Central memory CD8-positive, alpha-beta T cell (primary cell): Measurements from ENCODE around the gene APBB3.

Experiments
- ATAC-seq: fragments of 150-1000 bp; cut with Tn5 transposase; replicated peaks from 2 replicates; pipeline ENCODE4 v1.10.0; 2022; ENCODE audit warnings: mild to moderate bottlenecking, moderate FRiP score, moderate number of reproducible peaks; ENCODE audit not compliant: poor library complexity, severe bottlenecking; ENCODE audit errors: extremely low read depth
- DNase-seq, 2 donors: peaks; one replicate each; pipeline ENCODE4 v3.0.0; 2021; ENCODE audit warnings: low spot score in 2 of 2
- H3K27ac Mint-ChIP-seq: one replicate; pipeline ENCODE4 v1.8.0; 2022; ENCODE audit warnings: low read depth, mild to moderate bottlenecking, moderate library complexity, mixed read lengths
- H3K27me3 Mint-ChIP-seq: one replicate; pipeline ENCODE4 v1.8.0; 2022; ENCODE audit warnings: mixed read lengths
- H3K36me3 Mint-ChIP-seq: one replicate; pipeline ENCODE4 v1.8.0; 2022; ENCODE audit warnings: mild to moderate bottlenecking, moderate library complexity, mixed read lengths; ENCODE audit not compliant: insufficient read depth
- H3K4me1 Mint-ChIP-seq: one replicate; pipeline ENCODE4 v1.8.0; 2022; ENCODE audit warnings: mixed read lengths
- H3K4me3 Mint-ChIP-seq: one replicate; pipeline ENCODE4 v1.8.0; 2022; ENCODE audit warnings: mild to moderate bottlenecking, moderate library complexity, mixed read lengths
- H3K9me3 Mint-ChIP-seq: one replicate; pipeline ENCODE4 v1.8.0; 2022; ENCODE audit warnings: mixed read lengths

The APBB3 gene

DNA sequence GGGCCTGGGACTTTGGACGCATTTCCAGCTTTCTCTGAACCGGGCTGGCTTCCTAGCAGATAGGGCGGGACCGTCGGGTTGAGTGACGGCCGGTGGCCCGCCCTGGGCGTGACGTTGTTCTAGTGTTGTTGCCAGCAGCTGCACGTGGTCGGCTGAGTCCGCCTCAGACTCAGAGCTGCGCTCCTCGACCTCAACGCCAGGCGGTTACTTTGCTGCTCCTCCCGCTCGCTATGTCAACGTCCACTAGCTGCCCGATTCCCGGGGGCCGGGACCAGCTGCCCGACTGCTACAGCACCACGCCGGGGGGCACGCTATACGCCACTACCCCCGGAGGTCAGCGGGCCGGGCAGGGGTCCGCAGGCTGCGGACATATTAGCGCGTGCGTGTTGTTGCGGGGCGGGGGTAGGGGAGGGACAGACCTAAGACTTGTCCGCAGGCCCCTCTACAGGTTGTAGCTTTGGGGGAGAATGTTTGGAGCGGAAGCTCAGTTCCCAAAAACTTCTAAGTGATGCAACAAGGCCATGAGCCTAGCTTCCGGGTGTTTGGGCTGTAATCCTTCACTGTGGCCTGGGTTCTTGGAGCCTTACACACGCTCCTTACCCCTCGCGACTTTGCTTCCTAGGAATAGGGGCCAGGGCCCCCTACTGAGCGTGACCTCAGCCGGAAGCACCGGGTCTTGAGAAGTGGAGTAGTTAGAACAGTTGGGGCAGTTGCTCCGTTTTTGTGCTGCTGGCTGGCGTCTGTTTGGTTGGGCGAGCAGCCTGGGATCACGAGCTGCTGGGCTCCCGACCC is 16.7 kb downstream of the APBB3 start, which contains the start of gene EIF4EBP3:
TSS of gene EIF4EBP3 (plus strand) at position 155 of the 792 bp plus-strand sequence. CDS start at position 231, 76 bp downstream.
- ATAC-seq (peak; percentile 98), DNase-seq (peak; percentile 75 to 77)
- H3K4me3 Mint-ChIP-seq, result peak within 1 kb of the TSS; percentile 66
- peak within 1 kb of the TSS; percentile 93 for H3K27ac Mint-ChIP-seq
- H3K9me3 Mint-ChIP-seq, result no peaks in the 10 kb centered on the region
- peaks cover 25% of the 10 kb centered on the region for H3K36me3 Mint-ChIP-seq
- peaks cover 23% of the 10 kb centered on the region for H3K4me1 Mint-ChIP-seq
- no peaks in the 10 kb centered on the region for H3K27me3 Mint-ChIP-seq

DNA sequence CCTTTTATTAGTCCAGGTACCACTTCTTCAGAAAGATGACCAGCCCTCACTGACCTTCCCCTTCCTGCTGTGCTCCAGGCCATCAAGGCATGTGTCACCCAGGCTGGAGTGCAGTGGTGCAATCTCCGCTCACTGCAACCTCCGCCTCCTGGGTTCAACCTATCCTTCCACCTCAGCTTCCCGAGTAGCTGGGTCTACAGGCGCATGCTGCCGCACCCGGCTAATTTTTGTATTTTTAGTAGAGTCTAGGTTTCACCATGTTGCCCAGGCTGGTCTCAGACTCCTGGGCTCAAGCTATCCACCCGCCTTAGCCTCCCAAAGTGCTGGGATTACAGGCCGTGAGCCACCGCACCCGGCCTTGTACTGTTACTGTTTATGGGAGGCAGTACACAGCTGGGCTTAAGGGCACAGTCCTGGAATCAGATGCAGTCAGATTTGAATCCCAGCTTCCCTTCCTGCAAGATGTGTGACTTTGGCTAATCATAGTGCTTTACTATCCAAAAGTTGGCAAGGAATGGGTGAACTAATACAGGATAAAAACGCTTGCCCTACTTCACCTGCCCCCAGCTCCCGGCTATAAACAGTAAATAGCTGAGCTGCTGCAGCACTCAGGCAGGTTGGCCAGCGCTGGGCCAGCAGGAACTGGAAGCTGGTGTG is 17.4 kb downstream of the APBB3 start:
- peaks cover 23% of the 10 kb centered on the region for H3K4me1 Mint-ChIP-seq
- DNase-seq (no peak), ATAC-seq (no peak)
- H3K27me3 Mint-ChIP-seq, result no peaks in the 10 kb centered on the region
- peaks cover 26% of the 10 kb centered on the region for H3K36me3 Mint-ChIP-seq
- H3K4me3 Mint-ChIP-seq, result peak overlapping the region; percentile 66
- peak overlapping the region; percentile 93 for H3K27ac Mint-ChIP-seq
- H3K9me3 Mint-ChIP-seq, result no peaks in the 10 kb centered on the region

DNA sequence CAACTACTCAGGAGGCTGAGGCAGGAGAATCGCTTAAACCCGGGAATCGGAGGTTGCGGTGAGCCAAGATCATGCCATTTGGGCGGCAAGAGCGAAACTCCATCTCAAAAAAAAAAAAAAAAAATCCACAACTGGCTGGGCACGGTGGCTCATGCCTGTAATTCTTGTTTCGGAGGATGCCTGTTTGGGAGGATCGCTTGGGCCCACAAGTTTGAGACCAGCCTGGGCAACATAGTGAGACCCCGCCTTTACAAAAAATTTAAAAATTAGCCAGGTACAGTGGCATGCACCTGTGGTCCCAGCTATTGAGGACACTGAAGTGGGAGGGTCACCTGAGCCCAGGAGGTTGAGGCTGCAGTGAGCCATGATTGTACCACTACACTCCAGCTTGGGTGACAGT is 18.8 kb downstream of the APBB3 start:
- ATAC-seq, result no peak

DNA sequence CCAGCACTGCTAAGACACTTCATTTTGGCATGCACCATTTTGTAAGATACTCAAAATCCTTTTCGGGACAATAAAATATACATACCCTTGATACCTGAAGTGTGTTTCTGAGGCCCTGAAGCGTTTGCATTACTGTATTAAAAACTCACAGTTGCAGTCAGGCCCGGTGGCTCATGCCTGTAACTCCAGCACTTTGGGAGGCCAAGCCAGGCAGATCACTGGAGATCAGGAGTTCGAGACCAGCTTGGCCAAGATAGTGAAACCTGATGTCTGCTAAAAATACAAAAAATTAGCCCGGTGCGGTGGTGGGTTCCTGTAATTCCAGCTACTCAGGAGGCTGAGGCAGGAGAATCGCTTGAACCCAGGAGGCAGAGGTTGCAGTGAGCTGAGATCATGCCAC is 19.4 kb downstream of the APBB3 start:
- H3K27me3 Mint-ChIP-seq, result no peaks in the 10 kb centered on the region
- H3K4me1 Mint-ChIP-seq, result peaks cover 22% of the 10 kb centered on the region
- ATAC-seq, result no peak
- H3K27ac Mint-ChIP-seq, result no peak overlapping the region
- no peak for DNase-seq
- no peak overlapping the region for H3K4me3 Mint-ChIP-seq
- H3K9me3 Mint-ChIP-seq, result no peaks in the 10 kb centered on the region
- H3K36me3 Mint-ChIP-seq, result peaks cover 28% of the 10 kb centered on the region

More for the DNA sequence above, 18.8 kb downstream of the APBB3 start:
- Mint-ChIP-seq H3K4me3 (no peak overlapping the region), H3K27ac (no peak overlapping the region), H3K36me3 (peaks cover 28% of the 10 kb centered on the region), H3K4me1 (peaks cover 23% of the 10 kb centered on the region), H3K27me3 (no peaks in the 10 kb centered on the region), H3K9me3 (no peaks in the 10 kb centered on the region)
- DNase-seq, result no peak

DNA sequence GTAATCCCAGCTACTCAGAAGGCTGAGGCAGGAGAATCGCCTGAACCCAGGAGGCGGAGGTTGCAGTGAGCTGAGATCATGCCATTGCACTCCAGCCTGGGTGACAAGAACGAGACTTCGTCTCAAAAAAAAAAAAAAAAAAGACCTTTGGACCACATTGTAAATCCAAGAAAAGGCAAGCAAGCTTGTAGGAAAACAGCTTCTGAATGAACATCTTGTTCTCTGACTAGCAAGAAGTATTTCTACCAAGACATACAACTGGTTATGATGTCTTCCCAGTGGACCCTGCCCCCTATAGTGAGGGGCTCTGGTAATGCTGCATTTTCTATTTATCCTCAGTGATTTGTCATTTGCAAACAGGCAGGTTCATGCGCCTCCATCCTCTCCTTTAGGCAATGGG is 21.4 kb downstream of the APBB3 start:
- H3K4me3 Mint-ChIP-seq, result no peak overlapping the region
- no peaks in the 10 kb centered on the region for H3K27me3 Mint-ChIP-seq
- H3K4me1 Mint-ChIP-seq, result peaks cover 3% of the 10 kb centered on the region
- DNase-seq (no peak), ATAC-seq (no peak)
- H3K36me3 Mint-ChIP-seq, result peaks cover 32% of the 10 kb centered on the region
- no peak overlapping the region for H3K27ac Mint-ChIP-seq
- H3K9me3 Mint-ChIP-seq, result no peaks in the 10 kb centered on the region

DNA sequence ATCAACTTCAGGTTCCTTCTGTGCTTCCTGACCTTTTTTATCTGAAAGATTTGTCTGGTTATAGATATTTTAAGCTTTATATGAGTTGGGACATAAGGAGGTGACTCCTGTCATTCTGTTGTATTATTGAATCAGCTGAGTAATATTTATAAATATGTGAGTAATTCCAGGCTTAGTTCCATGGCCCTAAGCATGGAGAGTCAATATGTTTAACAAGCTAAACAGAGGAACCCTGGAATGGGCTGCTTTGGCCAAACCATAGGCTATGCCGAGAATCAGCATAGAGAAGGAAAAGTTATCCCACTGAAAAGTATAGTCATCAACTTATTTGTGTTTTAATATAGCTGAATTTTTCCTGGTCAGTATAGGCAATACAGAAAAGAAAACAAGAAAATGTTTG is 24.2 kb downstream of the APBB3 start:
- Mint-ChIP-seq H3K9me3 (no peaks in the 10 kb centered on the region), H3K27me3 (no peaks in the 10 kb centered on the region), H3K4me1 (no peaks in the 10 kb centered on the region), H3K27ac (no peak overlapping the region), H3K36me3 (peaks cover 26% of the 10 kb centered on the region), H3K4me3 (no peak overlapping the region)
- ATAC-seq (no peak), DNase-seq (no peak)

DNA sequence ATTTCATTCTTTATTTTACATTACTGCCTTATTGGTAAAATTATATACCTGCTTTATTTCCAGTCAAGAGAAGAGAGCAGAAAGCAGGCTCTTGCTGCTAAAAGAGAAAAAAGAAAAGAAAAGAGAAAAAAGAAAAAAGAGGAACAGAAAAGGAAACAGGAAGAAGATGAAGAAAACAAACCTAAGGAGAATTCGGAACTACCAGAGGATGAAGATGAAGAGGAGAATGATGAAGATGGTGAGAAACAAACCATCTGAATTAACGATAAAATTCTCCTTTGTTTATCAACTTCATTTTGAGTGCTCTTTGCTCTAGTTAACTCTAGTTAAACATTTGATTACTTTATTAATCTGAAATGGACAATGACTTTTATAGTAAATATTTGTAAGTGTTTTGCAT is 40.4 kb downstream of the APBB3 start:
- Mint-ChIP-seq H3K4me3 (no peak overlapping the region), H3K9me3 (no peaks in the 10 kb centered on the region), H3K27me3 (no peaks in the 10 kb centered on the region), H3K27ac (no peak overlapping the region), H3K36me3 (peaks cover 51% of the 10 kb centered on the region), H3K4me1 (peaks cover 6% of the 10 kb centered on the region)
- ATAC-seq, result no peak
- no peak for DNase-seq

DNA sequence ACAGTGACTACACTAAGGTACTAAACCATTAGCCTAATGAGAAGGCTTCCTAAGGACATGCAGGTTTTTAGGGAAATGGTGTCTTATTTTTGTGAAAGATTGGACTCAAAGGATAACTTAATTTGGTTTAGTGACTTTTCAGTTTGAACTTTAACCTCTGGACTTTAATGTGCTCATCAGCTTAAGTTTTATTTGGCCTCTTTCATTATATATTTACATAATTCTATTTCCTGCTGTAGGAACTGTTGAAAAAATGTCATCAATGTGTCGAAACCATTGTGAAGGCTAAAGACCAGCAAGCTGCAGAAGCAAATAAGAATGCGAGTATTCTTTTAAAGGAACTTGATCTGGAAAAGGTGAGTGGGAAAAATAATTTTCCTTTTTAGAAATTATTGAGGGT is 51.3 kb downstream of the APBB3 start:
- Mint-ChIP-seq H3K9me3 (no peaks in the 10 kb centered on the region), H3K4me3 (no peak overlapping the region), H3K4me1 (no peaks in the 10 kb centered on the region), H3K36me3 (peaks cover 55% of the 10 kb centered on the region), H3K27me3 (no peaks in the 10 kb centered on the region), H3K27ac (no peak overlapping the region)
- no peak for DNase-seq
- ATAC-seq, result no peak

DNA sequence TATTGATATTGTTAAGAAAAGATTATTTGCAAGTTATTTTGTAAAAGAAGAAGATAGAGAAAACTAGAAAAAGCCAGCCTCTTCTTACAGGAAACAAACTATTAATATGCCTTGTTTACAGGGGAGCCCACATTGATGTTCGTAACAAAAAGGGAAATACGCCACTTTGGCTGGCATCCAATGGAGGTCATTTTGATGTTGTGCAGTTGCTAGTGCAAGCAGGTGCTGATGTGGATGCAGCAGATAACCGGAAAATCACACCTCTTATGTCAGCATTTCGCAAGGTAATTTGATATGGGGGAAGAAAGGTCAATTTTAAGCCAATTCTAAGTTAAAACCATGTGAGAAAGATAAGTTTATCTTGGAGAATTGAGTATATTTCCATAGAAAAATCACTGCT is 54.5 kb downstream of the APBB3 start:
- Mint-ChIP-seq H3K9me3 (no peaks in the 10 kb centered on the region), H3K27me3 (no peaks in the 10 kb centered on the region), H3K4me1 (no peaks in the 10 kb centered on the region), H3K36me3 (peaks cover 71% of the 10 kb centered on the region), H3K4me3 (no peak overlapping the region), H3K27ac (no peak overlapping the region)
- DNase-seq (no peak), ATAC-seq (no peak)
